Caco-2 (cell line): ENCODE data around the gene GAGE1. TPM values are rescaled to one million over a fixed set of nuclear protein-coding genes. Genes with fewer than 3 reads are reported as not detected.

Experiments
- BruUV-seq: library from RNA; stranded (reverse); fragments of 400-500 nt; replicated peaks from 2 replicates; lab custom pipeline; 2021; lab: Mats Ljungman, UMichigan
- CTCF ChIA-PET: fragments of 300-600 bp; sonication (Branson Sonifier 250); formaldehyde crosslinking; loops from one replicate; lab custom pipeline; 2022; ENCODE audit warnings: antibody characterized with exemption; lab: Charles Lee
- POLR2A ChIA-PET: fragments of 300-600 bp; sonication (Branson Sonifier 250); formaldehyde crosslinking; loops from one replicate; lab custom pipeline; 2022; ENCODE audit warnings: antibody characterized with exemption; lab: Charles Lee
- DNase-seq, 2 experiments: peaks; one replicate each; pipeline versions ENCODE4 v3.0.0 to v3.0.0-alpha.2; 2020 to 2022
- H3K27me3 ChIP-seq: replicated peaks from 2 replicates; pipeline ENCODE4 v1.6.0; 2011; ENCODE audit warnings: low read length; ENCODE audit not compliant: control insufficient read depth, insufficient read depth
- H3K36me3 ChIP-seq: 2 replicates; pipeline ENCODE4 v1.5.1; 2011; ENCODE audit warnings: low read length; ENCODE audit not compliant: control insufficient read depth, insufficient read depth
- H3K4me1 ChIP-seq: fragments of 250-450 bp; sonication (Bioruptor Pico); 2 replicates; pipeline ENCODE4 v1.5.1; 2020; ENCODE audit warnings: mild to moderate bottlenecking
- H3K4me3 ChIP-seq: 2 replicates; pipeline ENCODE4 v1.5.1; 2011; ENCODE audit warnings: low read depth, mild to moderate bottlenecking, control low read depth, low read length
- H3K9me3 ChIP-seq: fragments of 250-450 bp; sonication (Bioruptor Pico); 2 replicates; pipeline ENCODE4 v1.5.1; 2020; ENCODE audit warnings: mild to moderate bottlenecking, moderate library complexity
- H3K27ac Mint-ChIP-seq: one replicate; pipeline ENCODE4 v1.8.0; 2022; ENCODE audit warnings: mixed read lengths; ENCODE audit not compliant: unreplicated experiment
- H3K27me3 Mint-ChIP-seq: one replicate; pipeline ENCODE4 v1.8.0; 2022; ENCODE audit warnings: mixed read lengths; ENCODE audit not compliant: insufficient read depth, unreplicated experiment
- H3K36me3 Mint-ChIP-seq: one replicate; pipeline ENCODE4 v1.8.0; 2022; ENCODE audit warnings: mild to moderate bottlenecking, mixed read lengths; ENCODE audit not compliant: insufficient read depth, unreplicated experiment
- H3K4me1 Mint-ChIP-seq: one replicate; pipeline ENCODE4 v1.8.0; 2022; ENCODE audit warnings: low read depth, mixed read lengths; ENCODE audit not compliant: unreplicated experiment
- H3K4me3 Mint-ChIP-seq: one replicate; pipeline ENCODE4 v1.8.0; 2022; ENCODE audit warnings: mild to moderate bottlenecking, moderate library complexity, mixed read lengths; ENCODE audit not compliant: unreplicated experiment
- H3K9me3 Mint-ChIP-seq: one replicate; pipeline ENCODE4 v1.8.0; 2022; ENCODE audit warnings: mixed read lengths; ENCODE audit not compliant: unreplicated experiment
- CTCF ChIP-seq, 2 experiments: fragments of 200-600 bp in 1 of 2; IDR thresholded peaks; 1 replicate in 1 of 2; 2 replicates in 1 of 2; pipeline versions ENCODE4 v1.5.1 to v1.8.0; 2011 to 2022; ENCODE audit warnings: antibody characterized with exemption in 1 of 2, control low read depth in 1 of 2, inconsistent platforms in 1 of 2, low read depth in 1 of 2, low read length in 1 of 2, mild to moderate bottlenecking in 1 of 2, moderate library complexity in 1 of 2; ENCODE audit not compliant: insufficient read depth in 1 of 2, severe bottlenecking in 1 of 2, unreplicated experiment in 1 of 2
- intact Hi-C: fragments of 100-400 bp; cut with micrococcal nuclease; formaldehyde crosslinking; loops from one replicate; pipeline ENCODE4 v1.10.0; 2022; ENCODE audit not compliant: unreplicated experiment
- total RNA-seq: library from RNA; stranded (reverse); gene quantifications from 2 replicates; pipeline ENCODE4 v1.2.3, GENCODE V29; 2022

GAGE1 gene
- total RNA-seq, 1 experiment from 2014 or later: not detected

GRCh38 chrX:49656533-49656932, 57.7 kb downstream of the GAGE1 start:
- CTCF ChIA-PET: no interaction called here
- BruUV-seq: no TSS peak
- DNase-seq: no peak
- no peak overlapping the region for H3K4me3 ChIP-seq
- H3K27me3 ChIP-seq: no peaks in the 10 kb centered on the region
- no peaks in the 10 kb centered on the region for H3K36me3 Mint-ChIP-seq
- no peaks in the 10 kb centered on the region for H3K27me3 Mint-ChIP-seq
- H3K9me3 ChIP-seq: no peaks in the 10 kb centered on the region
- H3K9me3 Mint-ChIP-seq: no peaks in the 10 kb centered on the region
- no peak for TF ChIP-seq CTCF (IDR thresholded peaks at IDR 0.05; ENCODE audit: insufficient read depth in 1 of 2, low read depth in 1 of 2, low read length in 1 of 2, severe bottlenecking in 1 of 2, unreplicated experiment in 1 of 2)
- H3K36me3 ChIP-seq: no peaks in the 10 kb centered on the region
- no peak overlapping the region for H3K4me3 Mint-ChIP-seq
- H3K4me1 ChIP-seq: no peaks in the 10 kb centered on the region; the same call in 1 of the 2 replicates
- no peak overlapping the region for H3K27ac Mint-ChIP-seq
- H3K4me1 Mint-ChIP-seq: peaks cover 7% of the 10 kb centered on the region
- POLR2A ChIA-PET: no interaction called here
- intact Hi-C loops: no loop called here

Other genes with a start within 250 kb of the GAGE1 start
- not detected in 2 replicates for gene GAGE12C, start 66.8 kb upstream of the GAGE1 start, total RNA-seq
- gene GAGE12D, start 57.3 kb upstream of the GAGE1 start, total RNA-seq: not detected in 2 replicates
- not detected in 2 replicates for gene GAGE12E, start 47.7 kb upstream of the GAGE1 start, total RNA-seq
- not detected in 2 replicates for gene GAGE12F, start 38.2 kb upstream of the GAGE1 start, total RNA-seq
- gene GAGE12G, start 28.6 kb upstream of the GAGE1 start, total RNA-seq: not detected in 2 replicates
- gene GAGE12H, start 19.1 kb upstream of the GAGE1 start, total RNA-seq: not detected in 2 replicates
- not detected in 2 replicates for gene GAGE2A, start 9.5 kb upstream of the GAGE1 start, total RNA-seq
- gene PAGE1, start 97.0 kb downstream of the GAGE1 start, total RNA-seq: not detected in 2 replicates
- 22.4 and 31.2 TPM in 2 replicates for gene PAGE4, start 230.3 kb downstream of the GAGE1 start, total RNA-seq